GM12878 (cell line): ENCODE results near the gene NELL1.

Experiments used
- HDAC2 ChIP-seq: fragments of 200-600 bp; sonication (generic); IDR thresholded peaks from 2 replicates; pipeline ENCODE4 v1.6.1; 2017
- JUNB ChIP-seq: IDR thresholded peaks from 2 replicates; pipeline ENCODE4 v1.6.1; 2016; ENCODE audit warnings: antibody characterized with exemption, mild to moderate bottlenecking
- KAT2A ChIP-seq: conservative IDR thresholded peaks from 2 replicates; pipeline ENCODE4 v1.6.1; 2011; ENCODE audit warnings: low read depth, low read length; ENCODE audit not compliant: control insufficient read depth
- TF ChIP-seq, protein P1 (sequence below), 3 experiments: IDR thresholded peaks in 2 of 3; conservative IDR thresholded peaks in 1 of 3; 2 replicates each; pipeline ENCODE4 v1.5.1; 2011; ENCODE audit warnings: low read depth in 3 of 3, low read length in 3 of 3, mild to moderate bottlenecking in 3 of 3, control low read depth in 2 of 3, moderate library complexity in 2 of 3, inconsistent platforms in 1 of 3, mixed read lengths in 1 of 3; ENCODE audit not compliant: control insufficient read depth in 2 of 3, insufficient read depth in 1 of 3; ENCODE audit errors: extremely low read depth in 1 of 3

DNA sequence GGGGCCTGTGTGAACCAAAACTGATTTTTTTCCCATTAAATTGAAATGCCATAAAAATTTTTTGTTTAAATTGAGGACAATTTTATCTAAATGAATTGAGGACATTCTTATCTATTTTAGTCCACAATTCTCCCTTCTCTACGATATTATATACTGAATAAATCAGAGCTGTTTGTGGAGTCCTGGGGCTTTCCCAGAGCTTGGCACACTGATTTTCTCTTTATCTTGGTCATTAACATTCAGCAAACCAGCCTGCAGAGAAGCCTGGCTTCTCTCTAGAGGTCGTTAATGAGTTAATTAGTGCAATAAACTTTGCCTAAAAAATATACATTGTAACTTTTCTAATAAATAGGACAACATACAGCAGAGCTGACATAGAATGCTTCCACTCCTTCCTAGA, 615.7 kb downstream of the NELL1 start:
- TF ChIP-seq HDAC2: no peak
- TF ChIP-seq, protein P1, sequence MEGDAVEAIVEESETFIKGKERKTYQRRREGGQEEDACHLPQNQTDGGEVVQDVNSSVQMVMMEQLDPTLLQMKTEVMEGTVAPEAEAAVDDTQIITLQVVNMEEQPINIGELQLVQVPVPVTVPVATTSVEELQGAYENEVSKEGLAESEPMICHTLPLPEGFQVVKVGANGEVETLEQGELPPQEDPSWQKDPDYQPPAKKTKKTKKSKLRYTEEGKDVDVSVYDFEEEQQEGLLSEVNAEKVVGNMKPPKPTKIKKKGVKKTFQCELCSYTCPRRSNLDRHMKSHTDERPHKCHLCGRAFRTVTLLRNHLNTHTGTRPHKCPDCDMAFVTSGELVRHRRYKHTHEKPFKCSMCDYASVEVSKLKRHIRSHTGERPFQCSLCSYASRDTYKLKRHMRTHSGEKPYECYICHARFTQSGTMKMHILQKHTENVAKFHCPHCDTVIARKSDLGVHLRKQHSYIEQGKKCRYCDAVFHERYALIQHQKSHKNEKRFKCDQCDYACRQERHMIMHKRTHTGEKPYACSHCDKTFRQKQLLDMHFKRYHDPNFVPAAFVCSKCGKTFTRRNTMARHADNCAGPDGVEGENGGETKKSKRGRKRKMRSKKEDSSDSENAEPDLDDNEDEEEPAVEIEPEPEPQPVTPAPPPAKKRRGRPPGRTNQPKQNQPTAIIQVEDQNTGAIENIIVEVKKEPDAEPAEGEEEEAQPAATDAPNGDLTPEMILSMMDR (IDR thresholded peaks at IDR 0.05 in 2 of 3, conservative IDR thresholded peaks at IDR 0.05 in 1 of 3; ENCODE audit: control insufficient read depth in 2 of 3, extremely low read depth in 1 of 3, insufficient read depth in 1 of 3, low read depth in 3 of 3, low read length in 3 of 3): no peak
- TF ChIP-seq JUNB: no peak
- TF ChIP-seq KAT2A: no peak
